Left renal pelvis (tissue), 4 donors: Measurements from ENCODE around the gene CNTNAP2. TPM values are rescaled to one million over a fixed set of nuclear protein-coding genes. Genes with fewer than 3 reads are reported as not detected.
"Not testable (repeated sequence)": the region's sequence is repeated elsewhere in the genome, so short reads cannot be mapped to it uniquely, and the experiment has no call there.

Source experiments
- DNase-seq, 4 donors: peaks; one replicate each; pipeline ENCODE4 v3.0.0-alpha.2; 2013; ENCODE audit warnings: low read depth in 4 of 4, low spot score in 3 of 4
- polyA plus RNA-seq, 4 donors: library from polyadenylated mRNA; unstranded; fragments of 120-200 nt; gene quantifications; one replicate each; pipeline ENCODE4 v1.2.1, GENCODE V29; 2013; ENCODE audit not compliant: insufficient read length in 4 of 4

The CNTNAP2 gene
- polyA plus RNA-seq, 4 donors: 23.5 to 71.0 (median 29.4) TPM

DNA sequence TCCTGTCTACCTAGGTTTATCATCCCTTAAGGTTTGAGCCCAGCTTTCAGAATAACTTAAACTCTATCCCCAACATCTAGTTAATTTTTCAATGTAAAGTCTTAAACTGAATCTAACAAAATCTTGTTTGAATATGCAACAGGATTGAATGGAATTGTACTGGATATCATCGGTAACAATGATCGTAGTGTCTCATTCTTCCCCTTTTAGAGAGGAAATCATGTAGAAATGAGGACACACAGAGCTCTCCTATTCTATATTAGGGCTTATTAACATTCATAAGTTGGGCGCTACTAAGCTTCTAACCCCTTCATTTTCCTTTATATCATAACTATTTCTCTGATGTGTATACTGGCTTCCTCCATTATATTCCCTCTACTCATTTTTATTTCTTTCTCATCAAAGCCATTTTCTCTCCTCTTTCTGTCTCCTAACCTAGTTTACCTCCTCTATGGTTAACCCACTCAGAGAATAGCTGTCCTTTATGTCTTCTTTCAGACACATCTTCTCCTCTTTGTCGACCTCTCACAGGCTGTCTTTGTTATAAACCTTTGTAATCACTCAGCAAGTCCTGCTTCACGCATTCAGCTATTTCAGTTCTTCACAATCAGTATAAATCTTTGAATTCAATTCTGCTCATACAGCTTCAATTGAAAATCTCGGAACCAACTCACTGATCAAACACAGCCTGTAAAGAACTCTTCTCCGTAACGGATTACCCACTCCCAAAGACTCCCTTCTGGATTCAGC, 1455.0 kb downstream of the CNTNAP2 start:
- no peak for DNase-seq

GRCh38 chr7:147578196-147578595, 1461.6 kb downstream of the CNTNAP2 start:
- no peak for DNase-seq

DNA sequence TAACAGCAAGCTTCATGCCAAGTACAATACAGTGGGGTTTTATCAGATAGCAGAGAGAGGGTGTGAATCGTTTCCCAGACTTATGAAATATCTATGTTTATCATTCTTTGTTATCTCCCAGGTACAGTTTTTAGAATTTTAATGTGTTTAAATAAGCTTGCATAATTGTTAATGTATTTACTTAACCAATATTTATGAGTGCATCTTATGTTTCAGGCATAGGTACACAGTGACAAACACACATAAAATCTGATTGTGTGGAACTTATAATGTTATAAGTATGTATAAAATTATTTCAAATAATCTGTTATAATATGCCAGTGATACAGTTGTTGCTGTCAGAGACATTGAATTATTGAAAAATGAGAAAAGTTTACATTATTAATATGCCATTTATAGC, 1462.5 kb downstream of the CNTNAP2 start:
- no peak for DNase-seq

- DNase-seq: no peak
Measured at GRCh38 chr7:147584771-147585193, 1468.2 kb downstream of the CNTNAP2 start.

- DNase-seq: no peak
Measured at GRCh38 chr7:147586110-147586509, 1469.5 kb downstream of the CNTNAP2 start.

GRCh38 chr7:147586526-147586925, 1469.9 kb downstream of the CNTNAP2 start:
- DNase-seq: no peak

GRCh38 chr7:147593271-147594057, 1476.9 kb downstream of the CNTNAP2 start:
- DNase-seq: no peak

- no peak for DNase-seq
Measured at GRCh38 chr7:147595042-147595441, 1478.4 kb downstream of the CNTNAP2 start.

DNA sequence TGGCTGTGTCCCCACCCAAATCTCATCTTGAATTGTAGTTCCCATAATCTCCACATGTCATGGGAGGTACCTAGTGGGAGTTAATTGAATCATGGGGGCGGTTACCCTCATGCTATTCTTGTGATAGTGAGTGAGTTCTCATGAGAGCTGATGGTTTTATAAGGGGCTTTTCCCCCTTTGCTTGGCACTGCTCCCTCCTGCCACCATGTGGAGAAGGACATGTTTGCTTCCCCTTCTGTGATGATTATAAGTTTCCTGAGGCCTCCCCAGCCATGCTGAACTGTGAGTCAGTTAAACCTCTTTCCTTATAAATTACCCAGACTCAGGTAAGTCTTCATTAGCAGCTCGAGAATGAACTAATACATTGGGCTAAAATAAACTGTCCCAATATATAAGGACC, 1482.1 kb downstream of the CNTNAP2 start:
- DNase-seq: not testable (repeated sequence)

- no peak for DNase-seq
Measured at GRCh38 chr7:147605323-147605722, 1488.7 kb downstream of the CNTNAP2 start.

DNA sequence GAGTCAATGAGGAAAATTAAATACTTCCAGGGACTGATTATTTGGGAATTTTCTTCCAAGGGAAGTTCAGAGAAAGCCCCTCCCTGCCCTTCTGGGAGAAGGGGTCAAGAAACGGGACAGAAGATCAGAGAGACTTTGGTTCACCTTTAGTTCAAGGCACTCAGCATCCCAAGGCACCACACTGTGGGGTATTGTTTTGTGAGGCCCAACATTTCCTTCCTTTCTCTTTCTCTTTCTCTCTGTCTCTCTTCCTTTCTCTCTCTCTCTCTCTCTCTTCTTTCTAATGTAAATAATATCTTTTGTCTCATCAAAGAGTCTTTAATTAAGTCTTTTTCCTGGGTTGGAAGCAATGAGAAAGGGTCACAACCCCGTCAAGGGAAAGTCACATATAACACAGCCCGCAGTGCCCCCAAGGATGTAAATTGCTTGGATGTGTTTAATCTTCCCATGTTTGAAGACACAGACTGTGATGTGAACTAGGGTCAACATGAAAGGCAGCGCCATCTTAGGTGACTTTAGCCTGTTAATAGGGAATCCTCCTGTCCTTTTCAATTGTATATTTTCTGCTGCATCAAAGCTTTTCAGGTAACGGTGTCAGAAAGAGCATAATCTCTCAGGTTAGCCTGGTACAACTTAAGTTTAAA, 1490.7 kb downstream of the CNTNAP2 start:
- no peak for DNase-seq

GRCh38 chr7:147611431-147611830, 1494.8 kb downstream of the CNTNAP2 start:
- no peak for DNase-seq

DNA sequence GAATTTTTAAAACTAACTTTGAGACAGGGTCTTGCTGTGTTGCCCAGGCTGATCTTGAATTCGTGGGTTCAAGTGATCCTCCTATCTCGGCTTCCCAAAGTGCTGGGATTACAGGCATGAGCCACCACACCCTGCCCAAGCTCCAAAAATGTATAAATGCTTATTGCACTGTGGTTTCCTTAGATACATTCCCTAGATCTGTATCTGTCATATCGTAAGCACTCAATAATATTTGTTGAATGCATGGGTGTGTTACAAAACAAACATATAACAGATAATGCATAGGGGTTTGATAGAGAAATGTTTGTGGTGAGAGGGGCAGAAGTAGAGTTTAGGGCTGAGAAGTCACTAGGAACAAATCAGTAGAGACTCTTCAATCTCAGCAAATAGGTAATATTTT, 1518.7 kb downstream of the CNTNAP2 start:
- no peak for DNase-seq

GRCh38 chr7:147636553-147636952, 1520.0 kb downstream of the CNTNAP2 start:
- no peak for DNase-seq

- no peak for DNase-seq
Measured at GRCh38 chr7:147638566-147638965, 1522.0 kb downstream of the CNTNAP2 start.

- no peak for DNase-seq
Measured at GRCh38 chr7:147639037-147639436, 1522.4 kb downstream of the CNTNAP2 start.

DNA sequence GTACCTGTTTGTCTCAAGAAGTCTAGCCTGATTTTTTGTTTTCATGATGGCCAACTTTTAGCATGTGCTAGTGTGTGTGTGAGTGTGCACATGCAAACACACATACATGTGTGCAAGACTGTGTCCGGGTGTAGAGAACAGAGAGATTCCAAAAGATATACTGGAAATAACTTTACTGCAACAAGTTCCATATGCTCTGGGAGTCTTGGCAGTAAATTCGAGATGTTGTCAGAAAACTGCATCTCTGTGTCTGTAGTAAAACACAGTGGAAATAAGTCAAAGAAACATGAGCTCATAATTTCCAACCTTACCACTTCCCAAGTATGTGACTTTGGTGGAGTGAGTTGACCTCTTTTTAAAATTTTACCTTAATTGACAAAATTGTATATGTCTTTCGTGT, 1523.2 kb downstream of the CNTNAP2 start:
- DNase-seq: peak in 1 of 4 donors; percentile 3

GRCh38 chr7:147640821-147641220, 1524.2 kb downstream of the CNTNAP2 start:
- DNase-seq: no peak

DNA sequence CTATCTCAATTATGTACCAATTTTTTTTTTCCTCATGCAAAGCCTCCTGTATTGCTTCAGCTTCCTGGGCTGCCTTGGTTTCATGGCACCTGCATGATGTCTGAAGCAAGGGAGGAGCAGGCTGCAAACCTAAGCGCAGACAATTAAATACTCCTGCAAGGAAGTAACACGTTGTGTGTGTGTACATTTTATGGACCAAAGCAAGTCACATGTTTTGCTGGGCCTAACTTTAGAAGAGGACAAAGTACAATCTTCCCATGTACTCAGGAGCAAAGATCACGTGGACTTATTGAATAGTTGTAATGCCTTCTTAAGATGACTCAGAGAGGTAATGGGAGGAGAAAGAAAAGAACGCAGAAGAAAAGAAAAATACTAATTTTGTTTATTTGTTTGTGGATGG, 1530.0 kb downstream of the CNTNAP2 start:
- DNase-seq: no peak

GRCh38 chr7:147650991-147651390, 1534.4 kb downstream of the CNTNAP2 start:
- DNase-seq: no peak

GRCh38 chr7:147651601-147652000, 1535.0 kb downstream of the CNTNAP2 start:
- no peak for DNase-seq
